ENCODE results near the gene RGPD8. TPM values are rescaled to one million over a fixed set of nuclear protein-coding genes. Genes with fewer than 3 reads are reported as not detected.

RGPD8 gene
- total RNA-seq, 1 experiment from 2014 or later = 8.3 TPM

DNA sequence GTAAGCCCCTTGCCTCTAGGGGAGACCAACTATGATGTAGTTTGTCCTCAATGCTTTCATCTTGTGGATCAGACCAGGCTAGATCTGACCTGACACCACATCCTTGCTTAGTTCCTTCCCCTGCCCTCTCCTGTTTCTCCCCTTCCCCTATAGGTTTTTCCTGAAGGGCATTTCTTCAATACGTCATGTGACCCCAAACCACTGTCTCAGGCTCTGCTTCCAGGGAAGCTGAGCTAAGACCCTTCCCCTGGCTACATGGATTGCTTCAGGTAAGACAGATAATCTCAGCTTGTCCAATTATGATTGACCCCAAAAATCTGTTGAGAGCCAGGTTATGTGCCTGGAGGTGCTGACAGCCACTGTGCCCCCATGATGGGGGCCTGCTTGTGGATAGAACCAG is 25.9 kb upstream of the RGPD8 start:
- DNase-seq (ENCODE audit: low spot score) (no peak), ATAC-seq (no peak)
- Mint-ChIP-seq H3K36me3 (no peaks in the 10 kb centered on the region), H3K27me3 (ENCODE audit: low read depth) (no peaks in the 10 kb centered on the region; the same call in 1 of the 2 replicates), H3K27ac (no peak overlapping the region), H3K4me3 (no peak overlapping the region), H3K9me3 (no peaks in the 10 kb centered on the region), H3K4me1 (no peaks in the 10 kb centered on the region; the same call in 1 of the 2 replicates)
- ChIA-PET POLR2A (no interaction called here), CTCF (no interaction called here)
- no peak for TF ChIP-seq CBFB (CRISPR knock-in tag; IDR thresholded peaks at IDR 0.05; ENCODE audit: low read depth)
- TF ChIP-seq, protein P1, sequence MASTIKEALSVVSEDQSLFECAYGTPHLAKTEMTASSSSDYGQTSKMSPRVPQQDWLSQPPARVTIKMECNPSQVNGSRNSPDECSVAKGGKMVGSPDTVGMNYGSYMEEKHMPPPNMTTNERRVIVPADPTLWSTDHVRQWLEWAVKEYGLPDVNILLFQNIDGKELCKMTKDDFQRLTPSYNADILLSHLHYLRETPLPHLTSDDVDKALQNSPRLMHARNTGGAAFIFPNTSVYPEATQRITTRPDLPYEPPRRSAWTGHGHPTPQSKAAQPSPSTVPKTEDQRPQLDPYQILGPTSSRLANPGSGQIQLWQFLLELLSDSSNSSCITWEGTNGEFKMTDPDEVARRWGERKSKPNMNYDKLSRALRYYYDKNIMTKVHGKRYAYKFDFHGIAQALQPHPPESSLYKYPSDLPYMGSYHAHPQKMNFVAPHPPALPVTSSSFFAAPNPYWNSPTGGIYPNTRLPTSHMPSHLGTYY (CRISPR knock-in tag; IDR thresholded peaks at IDR 0.05) = no peak
- no peak for TF ChIP-seq KAT7 (CRISPR knock-in tag; IDR thresholded peaks at IDR 0.05; ENCODE audit: borderline replicate concordance)
- TF ChIP-seq, protein P2, sequence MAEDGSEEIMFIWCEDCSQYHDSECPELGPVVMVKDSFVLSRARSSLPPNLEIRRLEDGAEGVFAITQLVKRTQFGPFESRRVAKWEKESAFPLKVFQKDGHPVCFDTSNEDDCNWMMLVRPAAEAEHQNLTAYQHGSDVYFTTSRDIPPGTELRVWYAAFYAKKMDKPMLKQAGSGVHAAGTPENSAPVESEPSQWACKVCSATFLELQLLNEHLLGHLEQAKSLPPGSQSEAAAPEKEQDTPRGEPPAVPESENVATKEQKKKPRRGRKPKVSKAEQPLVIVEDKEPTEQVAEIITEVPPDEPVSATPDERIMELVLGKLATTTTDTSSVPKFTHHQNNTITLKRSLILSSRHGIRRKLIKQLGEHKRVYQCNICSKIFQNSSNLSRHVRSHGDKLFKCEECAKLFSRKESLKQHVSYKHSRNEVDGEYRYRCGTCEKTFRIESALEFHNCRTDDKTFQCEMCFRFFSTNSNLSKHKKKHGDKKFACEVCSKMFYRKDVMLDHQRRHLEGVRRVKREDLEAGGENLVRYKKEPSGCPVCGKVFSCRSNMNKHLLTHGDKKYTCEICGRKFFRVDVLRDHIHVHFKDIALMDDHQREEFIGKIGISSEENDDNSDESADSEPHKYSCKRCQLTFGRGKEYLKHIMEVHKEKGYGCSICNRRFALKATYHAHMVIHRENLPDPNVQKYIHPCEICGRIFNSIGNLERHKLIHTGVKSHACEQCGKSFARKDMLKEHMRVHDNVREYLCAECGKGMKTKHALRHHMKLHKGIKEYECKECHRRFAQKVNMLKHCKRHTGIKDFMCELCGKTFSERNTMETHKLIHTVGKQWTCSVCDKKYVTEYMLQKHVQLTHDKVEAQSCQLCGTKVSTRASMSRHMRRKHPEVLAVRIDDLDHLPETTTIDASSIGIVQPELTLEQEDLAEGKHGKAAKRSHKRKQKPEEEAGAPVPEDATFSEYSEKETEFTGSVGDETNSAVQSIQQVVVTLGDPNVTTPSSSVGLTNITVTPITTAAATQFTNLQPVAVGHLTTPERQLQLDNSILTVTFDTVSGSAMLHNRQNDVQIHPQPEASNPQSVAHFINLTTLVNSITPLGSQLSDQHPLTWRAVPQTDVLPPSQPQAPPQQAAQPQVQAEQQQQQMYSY (CRISPR knock-in tag; IDR thresholded peaks at IDR 0.05) = no peak
- TF ChIP-seq, protein P3, sequence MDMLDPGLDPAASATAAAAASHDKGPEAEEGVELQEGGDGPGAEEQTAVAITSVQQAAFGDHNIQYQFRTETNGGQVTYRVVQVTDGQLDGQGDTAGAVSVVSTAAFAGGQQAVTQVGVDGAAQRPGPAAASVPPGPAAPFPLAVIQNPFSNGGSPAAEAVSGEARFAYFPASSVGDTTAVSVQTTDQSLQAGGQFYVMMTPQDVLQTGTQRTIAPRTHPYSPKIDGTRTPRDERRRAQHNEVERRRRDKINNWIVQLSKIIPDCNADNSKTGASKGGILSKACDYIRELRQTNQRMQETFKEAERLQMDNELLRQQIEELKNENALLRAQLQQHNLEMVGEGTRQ (CRISPR knock-in tag; IDR thresholded peaks at IDR 0.05) = peak; percentile 61; the same call in 1 of the 2 replicates
- no peak for TF ChIP-seq ZNF416 (CRISPR knock-in tag; IDR thresholded peaks at IDR 0.05)

DNA sequence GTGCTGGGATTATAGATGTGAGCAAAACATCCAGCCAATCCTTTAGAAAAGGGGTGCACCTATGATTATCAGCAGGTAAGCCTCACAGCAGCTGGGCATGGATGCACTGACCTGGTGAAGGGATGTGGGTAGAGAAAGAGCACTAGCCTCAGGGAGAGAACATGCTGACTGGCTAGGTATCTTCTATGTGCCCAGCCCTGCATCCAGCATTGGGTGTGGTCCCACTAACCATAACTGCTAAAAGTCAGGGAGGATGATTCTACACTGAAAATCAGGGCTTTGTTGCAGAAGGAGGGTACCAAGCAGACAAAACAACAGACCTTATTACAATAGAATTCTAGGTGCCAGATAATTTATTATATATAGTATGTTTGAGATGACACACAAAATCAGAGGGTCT is 21.1 kb upstream of the RGPD8 start:
- H3K36me3 Mint-ChIP-seq = no peaks in the 10 kb centered on the region
- H3K4me3 Mint-ChIP-seq = no peak overlapping the region
- ATAC-seq (no peak), DNase-seq (ENCODE audit: low spot score) (no peak)
- no peaks in the 10 kb centered on the region; the same call in 1 of the 2 replicates for H3K27me3 Mint-ChIP-seq (ENCODE audit: low read depth)
- H3K4me1 Mint-ChIP-seq = no peaks in the 10 kb centered on the region; the same call in 1 of the 2 replicates
- TF ChIP-seq ELF4 (CRISPR knock-in tag; IDR thresholded peaks at IDR 0.05; ENCODE audit: low read depth) = no peak
- TF ChIP-seq CREM (CRISPR knock-in tag; IDR thresholded peaks at IDR 0.05) = no peak
- TF ChIP-seq JUN (CRISPR knock-in tag; IDR thresholded peaks at IDR 0.05) = no peak
- no peak for TF ChIP-seq SOX15 (CRISPR knock-in tag; IDR thresholded peaks at IDR 0.05)
- TF ChIP-seq, protein P4, sequence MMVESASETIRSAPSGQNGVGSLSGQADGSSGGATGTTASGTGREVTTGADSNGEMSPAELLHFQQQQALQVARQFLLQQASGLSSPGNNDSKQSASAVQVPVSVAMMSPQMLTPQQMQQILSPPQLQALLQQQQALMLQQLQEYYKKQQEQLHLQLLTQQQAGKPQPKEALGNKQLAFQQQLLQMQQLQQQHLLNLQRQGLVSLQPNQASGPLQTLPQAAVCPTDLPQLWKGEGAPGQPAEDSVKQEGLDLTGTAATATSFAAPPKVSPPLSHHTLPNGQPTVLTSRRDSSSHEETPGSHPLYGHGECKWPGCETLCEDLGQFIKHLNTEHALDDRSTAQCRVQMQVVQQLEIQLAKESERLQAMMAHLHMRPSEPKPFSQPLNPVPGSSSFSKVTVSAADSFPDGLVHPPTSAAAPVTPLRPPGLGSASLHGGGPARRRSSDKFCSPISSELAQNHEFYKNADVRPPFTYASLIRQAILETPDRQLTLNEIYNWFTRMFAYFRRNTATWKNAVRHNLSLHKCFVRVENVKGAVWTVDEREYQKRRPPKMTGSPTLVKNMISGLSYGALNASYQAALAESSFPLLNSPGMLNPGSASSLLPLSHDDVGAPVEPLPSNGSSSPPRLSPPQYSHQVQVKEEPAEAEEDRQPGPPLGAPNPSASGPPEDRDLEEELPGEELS (CRISPR knock-in tag; IDR thresholded peaks at IDR 0.05) = no peak
- TF ChIP-seq, protein P5, sequence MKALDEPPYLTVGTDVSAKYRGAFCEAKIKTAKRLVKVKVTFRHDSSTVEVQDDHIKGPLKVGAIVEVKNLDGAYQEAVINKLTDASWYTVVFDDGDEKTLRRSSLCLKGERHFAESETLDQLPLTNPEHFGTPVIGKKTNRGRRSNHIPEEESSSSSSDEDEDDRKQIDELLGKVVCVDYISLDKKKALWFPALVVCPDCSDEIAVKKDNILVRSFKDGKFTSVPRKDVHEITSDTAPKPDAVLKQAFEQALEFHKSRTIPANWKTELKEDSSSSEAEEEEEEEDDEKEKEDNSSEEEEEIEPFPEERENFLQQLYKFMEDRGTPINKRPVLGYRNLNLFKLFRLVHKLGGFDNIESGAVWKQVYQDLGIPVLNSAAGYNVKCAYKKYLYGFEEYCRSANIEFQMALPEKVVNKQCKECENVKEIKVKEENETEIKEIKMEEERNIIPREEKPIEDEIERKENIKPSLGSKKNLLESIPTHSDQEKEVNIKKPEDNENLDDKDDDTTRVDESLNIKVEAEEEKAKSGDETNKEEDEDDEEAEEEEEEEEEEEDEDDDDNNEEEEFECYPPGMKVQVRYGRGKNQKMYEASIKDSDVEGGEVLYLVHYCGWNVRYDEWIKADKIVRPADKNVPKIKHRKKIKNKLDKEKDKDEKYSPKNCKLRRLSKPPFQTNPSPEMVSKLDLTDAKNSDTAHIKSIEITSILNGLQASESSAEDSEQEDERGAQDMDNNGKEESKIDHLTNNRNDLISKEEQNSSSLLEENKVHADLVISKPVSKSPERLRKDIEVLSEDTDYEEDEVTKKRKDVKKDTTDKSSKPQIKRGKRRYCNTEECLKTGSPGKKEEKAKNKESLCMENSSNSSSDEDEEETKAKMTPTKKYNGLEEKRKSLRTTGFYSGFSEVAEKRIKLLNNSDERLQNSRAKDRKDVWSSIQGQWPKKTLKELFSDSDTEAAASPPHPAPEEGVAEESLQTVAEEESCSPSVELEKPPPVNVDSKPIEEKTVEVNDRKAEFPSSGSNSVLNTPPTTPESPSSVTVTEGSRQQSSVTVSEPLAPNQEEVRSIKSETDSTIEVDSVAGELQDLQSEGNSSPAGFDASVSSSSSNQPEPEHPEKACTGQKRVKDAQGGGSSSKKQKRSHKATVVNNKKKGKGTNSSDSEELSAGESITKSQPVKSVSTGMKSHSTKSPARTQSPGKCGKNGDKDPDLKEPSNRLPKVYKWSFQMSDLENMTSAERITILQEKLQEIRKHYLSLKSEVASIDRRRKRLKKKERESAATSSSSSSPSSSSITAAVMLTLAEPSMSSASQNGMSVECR (CRISPR knock-in tag; IDR thresholded peaks at IDR 0.05; ENCODE audit: borderline replicate concordance) = no peak
- no peak for TF ChIP-seq SMAD4 (CRISPR knock-in tag; IDR thresholded peaks at IDR 0.05)
- TF ChIP-seq, protein P6, sequence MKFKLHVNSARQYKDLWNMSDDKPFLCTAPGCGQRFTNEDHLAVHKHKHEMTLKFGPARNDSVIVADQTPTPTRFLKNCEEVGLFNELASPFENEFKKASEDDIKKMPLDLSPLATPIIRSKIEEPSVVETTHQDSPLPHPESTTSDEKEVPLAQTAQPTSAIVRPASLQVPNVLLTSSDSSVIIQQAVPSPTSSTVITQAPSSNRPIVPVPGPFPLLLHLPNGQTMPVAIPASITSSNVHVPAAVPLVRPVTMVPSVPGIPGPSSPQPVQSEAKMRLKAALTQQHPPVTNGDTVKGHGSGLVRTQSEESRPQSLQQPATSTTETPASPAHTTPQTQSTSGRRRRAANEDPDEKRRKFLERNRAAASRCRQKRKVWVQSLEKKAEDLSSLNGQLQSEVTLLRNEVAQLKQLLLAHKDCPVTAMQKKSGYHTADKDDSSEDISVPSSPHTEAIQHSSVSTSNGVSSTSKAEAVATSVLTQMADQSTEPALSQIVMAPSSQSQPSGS (CRISPR knock-in tag; IDR thresholded peaks at IDR 0.05; ENCODE audit: borderline replicate concordance, low read depth) = no peak
- no peak for TF ChIP-seq FOXP1 (CRISPR knock-in tag; IDR thresholded peaks at IDR 0.05; ENCODE audit: borderline replicate concordance)
- no peak for TF ChIP-seq NR1H2 (CRISPR knock-in tag; IDR thresholded peaks at IDR 0.05)
- peaks cover 5% of the 10 kb centered on the region; the same call in 1 of the 2 replicates for H3K9me3 Mint-ChIP-seq
- ChIA-PET POLR2A (no interaction called here), CTCF (interaction anchor here (1.0 kb wide), 1 partner anchor 26 kb away, joined by 3 read pairs; no protein-coding TSS in a partner anchor)
- no peak overlapping the region for H3K27ac Mint-ChIP-seq

Data from WTC11 (cell line).